ENCODE measurements around the gene ZFR2.
"Not testable (repeated sequence)": the region's sequence is repeated elsewhere in the genome, so short reads cannot be mapped to it uniquely, and the experiment has no call there.

Gene ZFR2

GRCh38 chr19:3770136-3770999 lies 98.5 kb downstream of the ZFR2 start:
- DNase-seq = no peak

- DNase-seq = no peak
Measured at GRCh38 chr19:3769494-3769893, 99.3 kb downstream of the ZFR2 start.

DNA sequence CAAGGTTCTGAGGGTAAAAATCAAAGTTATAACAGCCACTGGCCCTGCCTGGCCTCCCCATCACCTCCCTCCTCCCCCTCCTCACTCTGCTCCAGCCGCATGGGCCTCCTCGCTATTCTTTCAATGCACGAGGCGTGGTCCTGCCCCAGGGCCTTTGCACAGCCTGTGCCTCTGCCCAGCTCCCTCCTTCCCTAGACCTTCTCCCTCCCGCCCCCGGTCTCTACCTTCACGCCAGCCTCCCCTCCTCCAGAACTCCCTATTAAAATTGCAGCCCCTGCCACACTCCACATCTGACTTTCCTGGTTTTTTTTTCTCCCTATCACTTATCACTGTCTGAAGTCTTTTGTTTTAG lies 100.1 kb downstream of the ZFR2 start:
- no peak for DNase-seq

DNA sequence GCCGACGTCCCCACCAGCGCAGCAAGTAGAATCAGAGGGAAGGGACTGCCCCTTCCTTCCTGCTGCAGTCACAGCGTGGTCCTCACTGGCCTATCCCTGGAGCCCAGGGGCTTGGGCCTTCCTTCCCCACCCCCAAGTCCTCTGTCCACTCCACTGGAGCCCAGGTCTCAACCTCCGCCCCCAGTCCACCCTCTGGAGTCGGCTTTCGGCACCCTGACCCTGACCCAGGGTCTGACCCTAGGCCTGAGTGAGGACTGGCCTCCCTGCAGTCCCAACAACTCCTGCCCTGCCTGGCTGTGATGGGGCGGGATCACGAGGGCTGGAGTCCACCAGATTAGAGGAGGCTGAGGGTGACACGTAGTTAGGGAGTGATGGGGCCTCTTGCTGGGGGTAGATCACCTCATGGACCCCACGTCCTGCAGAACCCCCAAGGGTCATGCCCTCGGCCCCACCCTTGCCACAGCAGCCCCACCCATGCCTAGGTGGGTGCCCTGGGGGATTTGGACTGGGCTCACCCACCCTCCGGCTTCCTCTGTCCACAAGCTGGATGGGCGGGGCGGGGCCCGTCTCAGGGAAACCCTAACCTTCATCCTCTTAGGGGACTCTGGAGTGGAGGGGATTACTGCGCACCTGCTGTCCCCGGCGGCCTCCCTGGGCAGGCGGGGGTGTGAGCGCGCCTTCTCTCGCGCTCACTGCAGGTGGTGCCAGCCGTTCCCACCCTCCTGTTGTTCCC lies 100.7 kb downstream of the ZFR2 start:
- no peak for DNase-seq

- DNase-seq = no peak
Measured at GRCh38 chr19:3767050-3767449, 101.8 kb downstream of the ZFR2 start.

DNA sequence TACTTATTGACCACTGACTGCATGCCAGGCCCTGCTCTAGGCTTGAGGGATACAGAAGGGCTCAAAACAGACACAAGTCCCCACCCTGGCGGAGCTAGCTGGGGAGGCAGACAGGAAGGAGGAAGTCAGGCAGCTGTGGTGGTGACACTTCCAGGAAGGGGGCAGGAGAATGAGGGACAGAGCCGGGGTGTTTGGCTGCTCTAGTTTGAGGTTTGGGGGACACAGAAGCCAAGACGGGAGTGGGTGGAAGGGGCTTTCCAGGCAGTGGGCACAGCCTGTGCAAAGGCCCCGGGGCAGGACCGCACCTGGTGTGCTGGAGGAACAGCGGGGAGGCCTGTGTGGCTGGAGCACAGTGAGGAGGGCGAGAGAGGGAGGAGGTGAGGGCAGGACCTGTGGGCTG lies 102.3 kb downstream of the ZFR2 start:
- no peak for DNase-seq

- DNase-seq = not testable (repeated sequence)
Measured at GRCh38 chr19:3765757-3766156, 103.1 kb downstream of the ZFR2 start.

DNA sequence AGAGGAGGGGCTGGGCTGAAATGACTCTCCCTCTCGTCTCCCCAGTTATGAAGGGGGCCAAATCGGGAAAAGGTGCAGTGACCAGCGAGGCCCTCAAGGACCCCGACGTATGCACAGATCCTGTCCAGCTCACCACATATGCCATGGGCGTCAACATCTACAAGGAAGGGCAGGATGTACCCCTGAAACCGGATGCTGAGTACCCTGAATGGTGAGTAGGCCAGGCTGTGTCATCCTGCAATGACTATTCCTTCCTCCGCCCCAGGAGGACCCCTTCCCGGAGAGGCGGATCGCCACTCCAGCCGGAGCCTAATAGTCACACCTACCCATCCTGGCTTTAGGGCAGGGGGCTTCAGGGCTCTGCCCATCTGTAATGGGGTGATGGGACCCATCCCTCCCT lies 103.7 kb downstream of the ZFR2 start:
- DNase-seq = no peak

DNA sequence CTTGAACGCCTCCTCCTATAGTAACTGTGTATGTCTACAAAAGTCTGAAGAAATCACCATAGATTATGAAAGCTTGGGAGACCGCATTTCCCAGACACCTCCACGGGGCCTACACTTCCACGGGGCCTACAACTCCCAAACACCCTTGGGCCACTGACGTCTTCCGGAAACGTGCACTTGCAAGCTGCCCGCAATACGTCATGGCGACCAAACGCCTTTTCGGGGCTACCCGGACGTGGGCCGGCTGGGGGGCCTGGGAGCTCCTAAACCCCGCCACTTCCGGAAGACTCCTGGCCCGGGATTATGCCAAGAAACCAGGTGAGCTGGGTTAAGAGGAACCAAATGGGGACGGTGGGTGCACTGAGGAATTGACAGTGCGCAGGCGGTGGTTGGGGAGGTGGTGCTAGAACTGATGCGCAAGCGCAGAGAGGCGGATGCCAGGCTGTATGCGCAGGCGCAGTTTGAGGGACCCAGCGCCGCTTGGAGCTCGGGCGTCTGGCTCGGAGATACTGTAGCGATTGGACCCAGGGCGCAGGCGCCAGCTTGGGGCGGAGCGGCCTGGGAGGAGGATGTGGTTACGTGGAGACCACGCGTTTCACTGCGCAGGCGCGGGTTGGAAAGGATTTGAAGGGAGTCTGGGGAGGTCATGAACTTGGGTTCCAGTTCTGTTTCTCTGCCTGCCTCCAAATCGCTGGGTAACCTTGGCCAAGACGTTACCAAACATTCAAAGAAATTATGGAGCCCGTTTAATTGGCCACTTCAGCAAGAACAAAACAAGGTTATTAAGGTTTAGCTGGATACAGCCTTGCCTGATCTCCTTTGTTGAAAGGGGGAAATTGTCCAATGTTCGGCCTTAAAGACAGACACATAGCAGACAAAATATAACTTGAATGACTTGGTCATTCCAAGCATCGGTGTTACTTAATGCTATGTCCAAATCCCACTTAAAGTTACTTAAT lies 106.1 kb downstream of the ZFR2 start, which contains the start of gene MRPL54:
Gene MRPL54, plus strand, starts transcription at position 182 of the 959 bp plus-strand sequence. Its CDS starts 19 bp downstream, at position 201.
- peak; percentile 98 to 99 for DNase-seq

GRCh38 chr19:3762130-3762473 lies 106.7 kb downstream of the ZFR2 start:
- no peak for DNase-seq

GRCh38 chr19:3761382-3762129 lies 107.3 kb downstream of the ZFR2 start, which contains the start of gene APBA3:
APBA3 (minus strand) TSS chr19:3761692; CDS start chr19:3760264, 1,428 bp downstream.
- DNase-seq = peak; percentile 97 to 98

- DNase-seq = peak; percentile 23 to 24
Measured at GRCh38 chr19:3760871-3761361, 107.9 kb downstream of the ZFR2 start.

- no peak for DNase-seq
Measured at GRCh38 chr19:3759482-3760254, 109.2 kb downstream of the ZFR2 start.

DNA sequence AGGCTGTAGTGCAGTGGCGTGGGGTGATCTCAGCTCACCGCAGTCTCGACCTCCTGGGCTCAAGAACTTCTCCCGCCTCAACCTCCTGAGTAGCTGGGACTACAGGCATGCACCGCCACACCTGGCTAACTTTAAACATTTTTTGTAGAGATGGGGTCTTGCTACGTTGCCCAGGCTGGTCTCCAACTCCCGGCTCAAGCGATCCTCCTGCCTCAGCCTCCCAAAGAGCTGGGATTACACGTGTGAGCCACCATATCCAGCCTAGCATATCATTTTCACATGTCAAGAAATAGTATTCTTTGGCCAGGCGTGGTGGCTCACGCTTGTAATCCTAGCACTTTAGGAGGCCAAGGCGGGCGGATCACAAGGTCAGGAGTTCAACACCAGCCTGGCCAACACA lies 110.5 kb downstream of the ZFR2 start:
- not testable (repeated sequence) for DNase-seq

DNA sequence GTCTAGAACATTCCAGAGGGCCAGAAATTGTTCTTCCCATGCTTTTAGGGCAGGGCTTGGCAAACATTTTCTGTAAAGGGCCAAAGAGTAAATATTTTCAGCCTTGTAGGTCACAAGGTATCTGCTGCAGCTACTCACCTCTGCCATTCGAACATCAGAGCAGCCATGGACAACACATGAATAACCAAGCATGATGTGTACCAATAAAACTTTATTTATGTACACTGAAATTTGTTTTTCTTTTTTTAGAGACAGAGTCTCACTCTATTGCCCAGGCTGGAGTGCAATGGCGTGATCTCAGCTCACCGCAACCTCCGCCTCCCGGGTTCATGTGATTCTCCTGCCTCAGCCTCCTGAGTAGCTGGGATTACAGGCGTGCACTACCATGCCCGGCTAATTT lies 111.1 kb downstream of the ZFR2 start:
- DNase-seq = not testable (repeated sequence)

Measured in activated CD4-positive, alpha-beta T cell treated with anti-CD3 and anti-CD28 coated beads, Interleukin-2, amount 50 U/mL, for 48 hours (primary cell).